IMR-90 (cell line): ENCODE measurements around the gene FUT4. TPM values are rescaled to one million over a fixed set of nuclear protein-coding genes. Genes with fewer than 3 reads are reported as not detected.

Source experiments
- ATAC-seq: fragments of 200-7000 bp; cut with Tn5 transposase; 2 replicates; pipeline ENCODE4 v1.9.1; 2020; ENCODE audit warnings: low read depth, mild to moderate bottlenecking, moderate library complexity
- Bru-seq: library from RNA; stranded (reverse); fragments of 400-500 nt; gene quantifications from one replicate; lab custom pipeline; 2021; lab: Mats Ljungman, UMichigan
- BruChase-seq, 2 experiments: library from RNA; stranded (reverse); fragments of 400-500 nt; gene quantifications; one replicate each; lab custom pipeline; 2021; lab: Mats Ljungman, UMichigan
- BruUV-seq: library from RNA; stranded (reverse); fragments of 400-500 nt; replicated peaks from 2 replicates; lab custom pipeline; 2021; lab: Mats Ljungman, UMichigan
- CTCF ChIA-PET: fragments of 300-600 bp; formaldehyde crosslinking; extraction: SDS; loops from one replicate; lab custom pipeline; 2021; ENCODE audit warnings: antibody characterized with exemption; lab: Yijun Ruan, JAX
- POLR2A ChIA-PET: fragments of 300-600 bp; sonication (Branson Sonifier 250); formaldehyde crosslinking; loops from one replicate; lab custom pipeline; 2022; ENCODE audit warnings: antibody characterized with exemption; ENCODE audit not compliant: unreplicated experiment; lab: Charles Lee
- DNase-seq: peaks from one replicate; pipeline ENCODE4 v3.0.0; 2013
- H2AFZ ChIP-seq: replicated peaks from 2 replicates; pipeline ENCODE3; 2013; ENCODE audit warnings: low read length, mild to moderate bottlenecking; ENCODE audit not compliant: poor library complexity
- H2AK5ac ChIP-seq: 2 replicates; pipeline ENCODE4 v1.6.1; 2013; ENCODE audit warnings: low read depth, low read length, inconsistent platforms
- H2AK9ac ChIP-seq: replicated peaks from 2 replicates; pipeline ENCODE3; 2013; ENCODE audit warnings: mild to moderate bottlenecking, low read depth, low read length, moderate library complexity; ENCODE audit not compliant: poor library complexity
- H2BK120ac ChIP-seq: 2 replicates; pipeline ENCODE4 v1.6.1; 2013; ENCODE audit warnings: low read depth, low read length, inconsistent platforms
- H2BK15ac ChIP-seq: 3 replicates; pipeline ENCODE4 v1.6.1; 2013; ENCODE audit warnings: low read depth, low read length, inconsistent platforms
- H2BK20ac ChIP-seq: 2 replicates; pipeline ENCODE4 v1.6.1; 2013; ENCODE audit warnings: low read depth, mild to moderate bottlenecking, inconsistent platforms, low read length, moderate library complexity
- H2BK5ac ChIP-seq: 2 replicates; pipeline ENCODE4 v1.6.1; 2013; ENCODE audit warnings: mild to moderate bottlenecking, low read depth, low read length, inconsistent platforms; ENCODE audit not compliant: poor library complexity, severe bottlenecking
- H3K14ac ChIP-seq: replicated peaks from 2 replicates; pipeline ENCODE4 v1.6.1; 2013; ENCODE audit warnings: low read depth, low read length, inconsistent platforms
- H3K18ac ChIP-seq: 2 replicates; pipeline ENCODE4 v1.6.1; 2013; ENCODE audit warnings: low read depth, low read length, control low read depth
- H3K23ac ChIP-seq: 2 replicates; pipeline ENCODE4 v1.6.1; 2013; ENCODE audit warnings: low read depth, low read length, inconsistent platforms
- H3K27ac ChIP-seq: 2 replicates; pipeline ENCODE4 v1.5.1; 2013; ENCODE audit warnings: mild to moderate bottlenecking, control low read depth, low read length; ENCODE audit not compliant: insufficient read depth
- H3K27me3 ChIP-seq: 2 replicates; pipeline ENCODE4 v1.6.1; 2013; ENCODE audit warnings: low read length; ENCODE audit not compliant: control insufficient read depth, insufficient read depth
- H3K36me3 ChIP-seq: 2 replicates; pipeline ENCODE4 v1.6.1; 2013; ENCODE audit warnings: low read length, mixed read lengths; ENCODE audit not compliant: control insufficient read depth, insufficient read depth
- H3K4ac ChIP-seq: 2 replicates; pipeline ENCODE4 v1.6.1; 2013; ENCODE audit warnings: low read depth, low read length, inconsistent platforms
- H3K4me1 ChIP-seq: 2 replicates; pipeline ENCODE4 v1.6.1; 2013; ENCODE audit warnings: low read length, mixed read lengths; ENCODE audit not compliant: control insufficient read depth, insufficient read depth
- H3K4me2 ChIP-seq: 2 replicates; pipeline ENCODE4 v1.6.1; 2013; ENCODE audit warnings: low read depth, mild to moderate bottlenecking, control low read depth, low read length, moderate library complexity
- H3K4me3 ChIP-seq: 2 replicates; pipeline ENCODE4 v1.5.1; 2013; ENCODE audit warnings: low read depth, mild to moderate bottlenecking, control low read depth, low read length, moderate library complexity; ENCODE audit not compliant: insufficient read depth
- H3K56ac ChIP-seq: 2 replicates; pipeline ENCODE4 v1.6.1; 2013; ENCODE audit warnings: low read length, inconsistent platforms; ENCODE audit not compliant: insufficient read depth; ENCODE audit errors: extremely low read depth
- H3K79me1 ChIP-seq, 2 experiments: 2 replicates each; pipeline ENCODE4 v1.6.1; 2013; ENCODE audit warnings: low read length in 2 of 2, inconsistent platforms in 1 of 2, low read depth in 1 of 2
- H3K9ac ChIP-seq: 2 replicates; pipeline ENCODE4 v1.6.1; 2013; ENCODE audit warnings: low read depth, low read length, control low read depth
- H3K9me1 ChIP-seq: 2 replicates; pipeline ENCODE4 v1.6.1; 2013; ENCODE audit warnings: low read length, inconsistent platforms; ENCODE audit not compliant: insufficient read depth
- H3K9me3 ChIP-seq: 2 replicates; pipeline ENCODE4 v1.6.1; 2013; ENCODE audit warnings: low read length; ENCODE audit not compliant: control insufficient read depth, insufficient read depth
- H4K20me1 ChIP-seq: 2 replicates; pipeline ENCODE4 v1.6.1; 2013; ENCODE audit warnings: low read length, inconsistent platforms; ENCODE audit not compliant: insufficient read depth
- H4K5ac ChIP-seq: 2 replicates; pipeline ENCODE4 v1.6.1; 2013; ENCODE audit warnings: mild to moderate bottlenecking, low read depth, low read length, control low read depth
- H4K8ac ChIP-seq, 2 experiments: 2 replicates each; pipeline ENCODE4 v1.6.1; 2013; ENCODE audit warnings: low read depth in 2 of 2, low read length in 2 of 2, control low read depth in 1 of 2, inconsistent platforms in 1 of 2
- H4K91ac ChIP-seq: 2 replicates; pipeline ENCODE4 v1.6.1; 2013; ENCODE audit warnings: low read depth, low read length, inconsistent platforms; ENCODE audit not compliant: insufficient read depth
- BHLHE40 ChIP-seq: fragments of 150-350 bp; IDR thresholded peaks from 2 replicates; pipeline ENCODE4 v1.6.1; 2016; ENCODE audit warnings: mild to moderate bottlenecking, low read depth, low read length
- CHD1 ChIP-seq: IDR thresholded peaks from 2 replicates; pipeline ENCODE4 v1.6.1; 2012; ENCODE audit warnings: low read depth, low read length, improper control_type of control experiment
- CTCF ChIP-seq: conservative IDR thresholded peaks from 2 replicates; pipeline ENCODE4 v1.5.1; 2012; ENCODE audit warnings: mild to moderate bottlenecking, low read depth, low read length, improper control_type of control experiment
- ELK1 ChIP-seq: fragments of 150-350 bp; IDR thresholded peaks from 2 replicates; pipeline ENCODE4 v1.6.1; 2016; ENCODE audit warnings: low read depth, mild to moderate bottlenecking, low read length, moderate library complexity, borderline replicate concordance
- MXI1 ChIP-seq: IDR thresholded peaks from 2 replicates; pipeline ENCODE4 v1.6.1; 2012; ENCODE audit warnings: low read depth, mild to moderate bottlenecking, low read length, moderate library complexity, borderline replicate concordance
- POLR2A ChIP-seq: IDR thresholded peaks from 2 replicates; pipeline ENCODE4 v1.6.1; 2012; ENCODE audit warnings: mild to moderate bottlenecking, low read depth, low read length
- RAD21 ChIP-seq: IDR thresholded peaks from 2 replicates; pipeline ENCODE4 v1.6.1; 2012; ENCODE audit warnings: low read length, improper control_type of control experiment
- RCOR1 ChIP-seq: IDR thresholded peaks from 2 replicates; pipeline ENCODE4 v1.6.1; 2012; ENCODE audit warnings: mild to moderate bottlenecking, low read length, improper control_type of control experiment; ENCODE audit not compliant: insufficient replicate concordance
- RFX5 ChIP-seq: IDR thresholded peaks from 2 replicates; pipeline ENCODE4 v1.8.0; 2012; ENCODE audit warnings: low read depth, mild to moderate bottlenecking, low read length, moderate library complexity
- USF2 ChIP-seq: fragments of 150-350 bp; IDR thresholded peaks from 2 replicates; pipeline ENCODE4 v1.6.1; 2017; ENCODE audit warnings: mild to moderate bottlenecking, antibody characterized with exemption, low read length, low read depth
- WGBS, 2 experiments: methylation state at CpG; one replicate each; pipeline versions ENCODE4 v1.1.5 to v1.1.7; 2013; ENCODE audit warnings: missing lambda C conversion rate in 2 of 2; ENCODE audit not compliant: insufficient read length in 1 of 2; ENCODE audit errors: extremely low coverage in 2 of 2; 5-methylcytosine and 5-hydroxymethylcytosine counted together
- dilution Hi-C: fragments of 300-500 bp; cut with HindIII; formaldehyde crosslinking; loops from one replicate; pipeline ENCODE4 v1.14.3; 2018; ENCODE audit warnings: low sequenced_read_pairs; ENCODE audit not compliant: unreplicated experiment
- in situ Hi-C: fragments of 300-500 bp; cut with MboI; formaldehyde crosslinking; loops from 3 replicates; pipeline ENCODE4 v1.14.3; 2019; ENCODE audit warnings: low sequenced_read_pairs, inconsistent platforms, mixed read lengths
- intact Hi-C: fragments of 100-400 bp; cut with micrococcal nuclease; formaldehyde crosslinking; loops from 2 replicates; pipeline ENCODE4 v1.10.0; 2022
- long read RNA-seq: library from polyadenylated mRNA; unstranded; transcript quantifications from one replicate; pipeline ENCODE4 v2.0.0, GENCODE V29; 2021; ENCODE audit not compliant: unreplicated experiment
- polyA plus RNA-seq, 3 experiments: library from polyadenylated mRNA; depleted of rRNA; stranded (reverse); fragments of >200 nt; gene quantifications; 2 replicates each; pipeline ENCODE4 v1.2.3, GENCODE V29; 2012; ENCODE audit warnings: low replicate concordance in 1 of 3
- total RNA-seq: library from RNA; depleted of rRNA; stranded (reverse); fragments of >200 nt; gene quantifications from 2 replicates; pipeline ENCODE4 v1.2.3, GENCODE V29; 2012; rRNA removed

Gene FUT4
- total RNA-seq (2.2 and 3.1 TPM in 2 replicates), polyA plus RNA-seq (2012; rRNA removed) (2.4 TPM in 2 replicates), Bru-seq, nascent RNA (percentile 59 among the genes with signal in this experiment), BruChase-seq, experiment 1, labeled RNA remaining after a 6-hour chase (percentile 51 among the genes with signal in this experiment), BruChase-seq, experiment 2, labeled RNA remaining after a 2-hour chase (percentile 63 among the genes with signal in this experiment)
- 1.4 and 2.3 TPM in 2 replicates for polyA plus RNA-seq (2012; cell fraction: cytosol; rRNA removed)
- 1.7 and 1.9 TPM in 2 replicates for polyA plus RNA-seq (2012; cell fraction: nucleus; rRNA removed; ENCODE audit: low replicate concordance)
- long read RNA-seq, full-length matches to known transcripts = 9 of 9 reads
- long read RNA-seq, partial matches to known transcripts = 0 of 9 reads
- long read RNA-seq, other reads (novel, unspliced or antisense) = 0 of 9 reads

- BruUV-seq = no TSS peak
- H2AK5ac ChIP-seq = no peak within 1 kb of the TSS
- peak within 1 kb of the TSS; percentile 91 for H3K18ac ChIP-seq
- H3K9ac ChIP-seq = peak within 1 kb of the TSS; percentile 97
- peak within 1 kb of the TSS; percentile 69 for H3K4me3 ChIP-seq
- WGBS, 2 experiments = 3% methylated on average over 42 of the region's 109 CpGs; no CpG with 5 or more reads in 1 of the 2 experiments
- H2AK9ac ChIP-seq = peak within 1 kb of the TSS; percentile 92
- H2BK15ac ChIP-seq = peak within 1 kb of the TSS; percentile 0; the same call in 1 of the 3 replicates
- ATAC-seq = peak; percentile 88
- peak within 1 kb of the TSS; percentile 87 to 94 for H4K8ac ChIP-seq
- H3K9me1 ChIP-seq = peaks cover 5% of the 10 kb centered on the region
- H4K91ac ChIP-seq = peak within 1 kb of the TSS; percentile 95
- H3K27ac ChIP-seq = peak within 1 kb of the TSS; percentile 99
- H3K9me3 ChIP-seq = no peaks in the 10 kb centered on the region
- peak within 1 kb of the TSS; percentile 32; the same call in 1 of the 2 replicates for H2BK20ac ChIP-seq
- peaks cover 3% of the 10 kb centered on the region; the same call in 1 of the 2 replicates for H3K27me3 ChIP-seq
- in situ Hi-C loops = no loop called here
- intact Hi-C loops = no loop called here
- H3K4me1 ChIP-seq = peaks cover 6% of the 10 kb centered on the region
- POLR2A ChIA-PET = interaction anchor here (0.5 to 0.7 kb wide), 3 partner anchors 16 to 1488 kb away, joined by 3 to 7 read pairs (median 7); partner anchors contain the start of gene C11orf97
- peak within 1 kb of the TSS; percentile 91 for H2BK5ac ChIP-seq
- peak within 1 kb of the TSS; percentile 98 for H2AFZ ChIP-seq
- H3K36me3 ChIP-seq = peaks cover 2% of the 10 kb centered on the region; the same call in 1 of the 2 replicates
- H3K4ac ChIP-seq = peak within 1 kb of the TSS; percentile 95
- H2BK120ac ChIP-seq = peak within 1 kb of the TSS; percentile 87
- DNase-seq = peak; percentile 74
- H4K20me1 ChIP-seq = peaks cover 10% of the 10 kb centered on the region; the same call in 1 of the 2 replicates
- H4K5ac ChIP-seq = peak within 1 kb of the TSS; percentile 96
- H3K4me2 ChIP-seq = peak within 1 kb of the TSS; percentile 90
- peak within 1 kb of the TSS; percentile 86 for H3K14ac ChIP-seq
- peak within 1 kb of the TSS; percentile 41 for H3K23ac ChIP-seq
- CTCF ChIA-PET = interaction anchor here (0.6 kb wide), 1 partner anchor 258 kb away, joined by 4 read pairs; no protein-coding TSS in a partner anchor
- peaks cover 12 to 28% of the 10 kb centered on the region in 2 experiments for H3K79me1 ChIP-seq
- peak within 1 kb of the TSS; percentile 66 for H3K56ac ChIP-seq
- dilution Hi-C loops = no loop called here
- no peak for TF ChIP-seq RFX5
- TF ChIP-seq POLR2A = peak; percentile 64
- no peak for TF ChIP-seq USF2
- peak; percentile 68 for TF ChIP-seq BHLHE40
- TF ChIP-seq CHD1 = 0 out of 2 replicates have a peak, but pooled peaks have one; percentile 44
- TF ChIP-seq CTCF = no peak
- peak; percentile 43; the same call in 1 of the 2 replicates for TF ChIP-seq MXI1
- no peak for TF ChIP-seq RAD21
- no peak for TF ChIP-seq RCOR1
- no peak for TF ChIP-seq ELK1
Measured at GRCh38 chr11:94543695-94544645, at the start of gene FUT4. Gene FUT4, plus strand, starts transcription at chr11:94543921. Its CDS starts 213 bp downstream, at chr11:94544134.
